ENCODE measurements around the gene KRTDAP. TPM values are rescaled to one million over a fixed set of nuclear protein-coding genes. Genes with fewer than 3 reads are reported as not detected.
"Not testable (repeated sequence)": the region's sequence is repeated elsewhere in the genome, so short reads cannot be mapped to it uniquely, and the experiment has no call there.

Gene KRTDAP
- total and polyA plus RNA-seq, 2 donors from 2014 or later, result not detected

DNA sequence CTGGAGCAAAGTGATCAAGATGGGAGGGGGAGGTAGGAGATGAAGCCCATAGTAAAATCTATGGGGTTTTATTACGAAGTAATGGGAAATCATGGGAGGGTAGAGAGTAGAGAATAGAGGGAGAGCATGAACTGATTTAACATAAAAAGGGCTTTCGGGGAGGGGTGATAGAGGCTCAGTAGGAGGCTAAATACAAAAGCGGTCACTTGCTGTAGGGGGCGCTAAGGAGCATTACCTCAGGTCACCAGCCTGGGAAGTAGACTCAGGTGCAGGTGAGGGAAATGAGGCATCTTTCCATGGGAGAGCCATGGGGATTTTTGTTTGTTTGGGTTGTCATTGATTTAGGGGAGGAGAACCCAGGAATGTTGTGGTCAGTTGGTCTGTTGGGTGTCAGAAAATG lies 14.1 kb downstream of the KRTDAP start:
- FAIRE-seq (no peak), DNase-seq (no peak)
- intact Hi-C loops (cut with DNase I), result no loop called here
- Histone ChIP-seq H3K27ac (ENCODE audit: low read depth in 2 of 2, low read length in 2 of 2) (no peak overlapping the region), H3K4me1 (ENCODE audit: control insufficient read depth in 2 of 3, insufficient read depth in 2 of 3, low read depth in 1 of 3, low read length in 3 of 3) (no peaks in the 10 kb centered on the region), H3K36me3 (ENCODE audit: control insufficient read depth in 2 of 3, insufficient read depth in 3 of 3, low read length in 3 of 3) (no peaks in the 10 kb centered on the region), H3K9me3 (ENCODE audit: control insufficient read depth in 2 of 3, insufficient read depth in 1 of 3, low read length in 3 of 3) (no peaks in the 10 kb centered on the region), H3K4me3 (ENCODE audit: low read length in 3 of 3) (no peak overlapping the region), H3K27me3 (ENCODE audit: control insufficient read depth, insufficient read depth, low read length) (no peaks in the 10 kb centered on the region), H3K9ac (ENCODE audit: low read length in 3 of 3) (no peak overlapping the region)
- TF ChIP-seq, protein P1, sequence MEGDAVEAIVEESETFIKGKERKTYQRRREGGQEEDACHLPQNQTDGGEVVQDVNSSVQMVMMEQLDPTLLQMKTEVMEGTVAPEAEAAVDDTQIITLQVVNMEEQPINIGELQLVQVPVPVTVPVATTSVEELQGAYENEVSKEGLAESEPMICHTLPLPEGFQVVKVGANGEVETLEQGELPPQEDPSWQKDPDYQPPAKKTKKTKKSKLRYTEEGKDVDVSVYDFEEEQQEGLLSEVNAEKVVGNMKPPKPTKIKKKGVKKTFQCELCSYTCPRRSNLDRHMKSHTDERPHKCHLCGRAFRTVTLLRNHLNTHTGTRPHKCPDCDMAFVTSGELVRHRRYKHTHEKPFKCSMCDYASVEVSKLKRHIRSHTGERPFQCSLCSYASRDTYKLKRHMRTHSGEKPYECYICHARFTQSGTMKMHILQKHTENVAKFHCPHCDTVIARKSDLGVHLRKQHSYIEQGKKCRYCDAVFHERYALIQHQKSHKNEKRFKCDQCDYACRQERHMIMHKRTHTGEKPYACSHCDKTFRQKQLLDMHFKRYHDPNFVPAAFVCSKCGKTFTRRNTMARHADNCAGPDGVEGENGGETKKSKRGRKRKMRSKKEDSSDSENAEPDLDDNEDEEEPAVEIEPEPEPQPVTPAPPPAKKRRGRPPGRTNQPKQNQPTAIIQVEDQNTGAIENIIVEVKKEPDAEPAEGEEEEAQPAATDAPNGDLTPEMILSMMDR (IDR thresholded peaks at IDR 0.05; ENCODE audit: borderline replicate concordance, extremely low read depth, insufficient read depth), result no peak

DNA sequence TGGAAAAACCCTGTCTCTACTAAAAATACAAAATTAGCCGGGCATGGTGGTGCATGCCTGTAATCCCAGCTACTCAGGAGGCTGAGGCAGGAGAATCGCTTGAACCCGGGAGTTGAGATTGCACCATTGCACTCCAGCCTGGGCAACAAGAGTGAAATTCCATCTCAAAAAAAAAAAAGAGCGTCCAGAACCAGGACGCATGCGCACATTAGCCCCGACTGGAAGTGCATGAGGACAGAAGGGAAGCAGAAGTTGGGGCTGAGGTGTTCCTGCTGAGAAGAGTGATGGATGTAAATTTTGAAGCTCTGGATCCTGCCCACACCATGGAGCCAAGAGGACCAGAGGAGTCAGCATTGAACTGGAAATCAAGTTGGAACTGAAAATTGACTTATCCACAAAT lies 15.7 kb downstream of the KRTDAP start:
- H3K27me3 ChIP-seq (ENCODE audit: control insufficient read depth, insufficient read depth, low read length); H3K27ac ChIP-seq (ENCODE audit: low read depth in 2 of 2, low read length in 2 of 2); H3K4me1 ChIP-seq (ENCODE audit: control insufficient read depth in 2 of 3, insufficient read depth in 2 of 3, low read depth in 1 of 3, low read length in 3 of 3); H3K36me3 ChIP-seq (ENCODE audit: control insufficient read depth in 2 of 3, insufficient read depth in 3 of 3, low read length in 3 of 3); H3K9ac ChIP-seq (ENCODE audit: low read length in 3 of 3); intact Hi-C loops (cut with DNase I); DNase-seq; H3K4me3 ChIP-seq (ENCODE audit: low read length in 3 of 3); H3K9me3 ChIP-seq (ENCODE audit: control insufficient read depth in 2 of 3, insufficient read depth in 1 of 3, low read length in 3 of 3); FAIRE-seq: not testable (repeated sequence)

GRCh38 chr19:35474104-35474503 lies 16.2 kb downstream of the KRTDAP start:
- no peak for FAIRE-seq

DNA sequence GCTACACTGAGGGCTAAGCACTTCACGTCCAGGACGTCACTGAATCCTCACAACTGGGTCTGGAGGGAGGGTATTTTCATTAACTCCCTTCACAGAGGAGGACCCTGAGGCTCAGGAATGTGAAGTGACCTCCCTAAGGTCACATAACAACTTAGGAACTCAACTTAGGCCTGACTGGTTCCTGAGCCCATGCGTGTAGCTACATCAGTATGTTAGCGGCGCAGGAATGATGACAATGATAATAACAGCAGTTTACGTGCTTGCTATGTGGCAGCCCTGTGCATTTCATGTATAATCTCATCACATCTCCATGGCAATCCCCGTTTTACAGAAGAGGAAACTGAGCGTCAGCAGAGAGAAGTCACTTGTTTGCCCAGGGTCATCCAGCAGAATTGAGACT lies 18.3 kb downstream of the KRTDAP start:
- Histone ChIP-seq H3K4me1 (ENCODE audit: control insufficient read depth in 2 of 3, insufficient read depth in 2 of 3, low read depth in 1 of 3, low read length in 3 of 3) (no peaks in the 10 kb centered on the region), H3K27ac (ENCODE audit: low read depth in 2 of 2, low read length in 2 of 2) (no peak overlapping the region), H3K27me3 (ENCODE audit: control insufficient read depth, insufficient read depth, low read length) (no peaks in the 10 kb centered on the region), H3K9ac (ENCODE audit: low read length in 3 of 3) (no peak overlapping the region), H3K36me3 (ENCODE audit: control insufficient read depth in 2 of 3, insufficient read depth in 3 of 3, low read length in 3 of 3) (no peaks in the 10 kb centered on the region), H3K9me3 (ENCODE audit: control insufficient read depth in 2 of 3, insufficient read depth in 1 of 3, low read length in 3 of 3) (no peaks in the 10 kb centered on the region), H3K4me3 (ENCODE audit: low read length in 3 of 3) (no peak overlapping the region)
- intact Hi-C loops (cut with DNase I), result no loop called here
- no peak for DNase-seq
- no peak for FAIRE-seq
- TF ChIP-seq, protein P1 (IDR thresholded peaks at IDR 0.05; ENCODE audit: borderline replicate concordance, extremely low read depth, insufficient read depth), result no peak

More at GRCh38 chr19:35474104-35474503, 16.2 kb downstream of the KRTDAP start:
- no peak overlapping the region for H3K4me3 ChIP-seq (ENCODE audit: low read length in 3 of 3)
- intact Hi-C loops (cut with DNase I), result no loop called here
- H3K4me1 ChIP-seq (ENCODE audit: control insufficient read depth in 2 of 3, insufficient read depth in 2 of 3, low read depth in 1 of 3, low read length in 3 of 3), result no peaks in the 10 kb centered on the region
- DNase-seq, result no peak
- TF ChIP-seq, protein P1 (IDR thresholded peaks at IDR 0.05; ENCODE audit: borderline replicate concordance, extremely low read depth, insufficient read depth), result no peak
- no peak overlapping the region for H3K27ac ChIP-seq (ENCODE audit: low read depth in 2 of 2, low read length in 2 of 2)
- no peaks in the 10 kb centered on the region for H3K27me3 ChIP-seq (ENCODE audit: control insufficient read depth, insufficient read depth, low read length)
- H3K9ac ChIP-seq (ENCODE audit: low read length in 3 of 3), result no peak overlapping the region
- no peaks in the 10 kb centered on the region for H3K36me3 ChIP-seq (ENCODE audit: control insufficient read depth in 2 of 3, insufficient read depth in 3 of 3, low read length in 3 of 3)
- no peaks in the 10 kb centered on the region for H3K9me3 ChIP-seq (ENCODE audit: control insufficient read depth in 2 of 3, insufficient read depth in 1 of 3, low read length in 3 of 3)

DNA sequence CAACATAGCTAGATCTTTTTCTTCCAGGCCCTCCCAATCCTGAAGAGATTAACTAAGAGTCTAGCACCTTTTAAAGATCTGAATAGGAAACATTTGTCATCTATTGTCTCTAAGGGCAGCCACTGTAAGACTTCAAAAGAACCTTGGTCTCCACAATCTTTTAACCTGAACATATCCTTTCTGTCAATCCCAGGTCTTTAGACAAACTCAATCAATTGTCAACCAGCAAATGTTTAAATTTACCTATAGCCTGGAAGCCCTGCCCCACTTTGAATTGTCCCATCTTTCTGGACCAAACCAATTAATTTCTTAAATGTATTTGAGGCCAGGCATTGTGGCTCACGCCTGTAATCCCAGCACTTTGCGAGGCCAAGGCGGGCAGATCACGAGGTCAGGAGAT lies 19.2 kb downstream of the KRTDAP start:
- H3K9ac ChIP-seq (ENCODE audit: low read length in 3 of 3); H3K9me3 ChIP-seq (ENCODE audit: control insufficient read depth in 2 of 3, insufficient read depth in 1 of 3, low read length in 3 of 3); H3K27ac ChIP-seq (ENCODE audit: low read depth in 2 of 2, low read length in 2 of 2); H3K4me3 ChIP-seq (ENCODE audit: low read length in 3 of 3); H3K4me1 ChIP-seq (ENCODE audit: control insufficient read depth in 2 of 3, insufficient read depth in 2 of 3, low read depth in 1 of 3, low read length in 3 of 3); FAIRE-seq; H3K36me3 ChIP-seq (ENCODE audit: control insufficient read depth in 2 of 3, insufficient read depth in 3 of 3, low read length in 3 of 3); DNase-seq; intact Hi-C loops (cut with DNase I); H3K27me3 ChIP-seq (ENCODE audit: control insufficient read depth, insufficient read depth, low read length): not testable (repeated sequence)
